Measurements from ENCODE around the gene KIF7.

Gene KIF7

GRCh38 chr15:89632563-89633430 lies 22.5 kb downstream of the KIF7 start:
- H3K4me3 ChIP-seq (ENCODE audit: low read depth in 1 of 2, low read length in 2 of 2) = no peak overlapping the region
- no peak overlapping the region for H3K9ac ChIP-seq (ENCODE audit: low read depth in 1 of 2, low read length in 2 of 2)
- no peak overlapping the region for H3K27ac ChIP-seq (ENCODE audit: low read depth, low read length)
- no peaks in the 10 kb centered on the region for H3K4me1 ChIP-seq (ENCODE audit: control insufficient read depth in 1 of 2, insufficient read depth in 2 of 2, low read length in 2 of 2)
- H3K36me3 ChIP-seq (ENCODE audit: control insufficient read depth in 1 of 2, insufficient read depth in 2 of 2, low read length in 2 of 2) = peaks cover 5 to 26% of the 10 kb centered on the region in 2 donors
- no peaks in the 10 kb centered on the region for H3K9me3 ChIP-seq (ENCODE audit: control insufficient read depth in 1 of 2, low read length in 2 of 2)
- no peaks in the 10 kb centered on the region for H3K27me3 ChIP-seq (ENCODE audit: control insufficient read depth in 1 of 2, insufficient read depth in 2 of 2, low read length in 2 of 2)

DNA sequence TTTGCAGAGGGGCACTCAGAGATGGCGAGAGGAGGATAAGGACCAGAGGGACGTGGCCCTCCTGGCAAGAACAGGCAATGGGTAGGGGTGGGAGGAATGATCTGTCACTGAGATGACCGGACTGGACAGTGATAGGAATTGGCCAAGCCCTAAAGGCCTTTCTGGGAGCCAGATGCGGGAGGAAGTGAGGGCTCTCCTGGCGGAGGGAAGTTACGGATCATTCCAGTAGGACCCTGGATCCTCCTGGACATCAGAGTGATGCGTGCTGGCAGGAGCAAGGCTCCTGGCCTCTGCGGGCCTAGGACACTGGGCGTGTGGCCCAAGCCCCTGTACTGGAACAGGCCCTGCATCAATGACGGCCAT lies 23.4 kb downstream of the KIF7 start:
- Histone ChIP-seq H3K36me3 (ENCODE audit: control insufficient read depth in 1 of 2, insufficient read depth in 2 of 2, low read length in 2 of 2) (peaks cover 5 to 34% of the 10 kb centered on the region in 2 donors), H3K9ac (ENCODE audit: low read depth in 1 of 2, low read length in 2 of 2) (no peak overlapping the region), H3K4me3 (ENCODE audit: low read depth in 1 of 2, low read length in 2 of 2) (no peak overlapping the region), H3K9me3 (ENCODE audit: control insufficient read depth in 1 of 2, low read length in 2 of 2) (no peaks in the 10 kb centered on the region), H3K4me1 (ENCODE audit: control insufficient read depth in 1 of 2, insufficient read depth in 2 of 2, low read length in 2 of 2) (no peaks in the 10 kb centered on the region), H3K27me3 (ENCODE audit: control insufficient read depth in 1 of 2, insufficient read depth in 2 of 2, low read length in 2 of 2) (no peaks in the 10 kb centered on the region), H3K27ac (ENCODE audit: low read depth, low read length) (no peak overlapping the region)

GRCh38 chr15:89630974-89631901 lies 24.0 kb downstream of the KIF7 start:
- H3K9me3 ChIP-seq (ENCODE audit: control insufficient read depth in 1 of 2, low read length in 2 of 2) = no peaks in the 10 kb centered on the region
- H3K4me3 ChIP-seq (ENCODE audit: low read depth in 1 of 2, low read length in 2 of 2) = no peak overlapping the region
- H3K9ac ChIP-seq (ENCODE audit: low read depth in 1 of 2, low read length in 2 of 2) = no peak overlapping the region
- no peaks in the 10 kb centered on the region for H3K27me3 ChIP-seq (ENCODE audit: control insufficient read depth in 1 of 2, insufficient read depth in 2 of 2, low read length in 2 of 2)
- H3K36me3 ChIP-seq (ENCODE audit: control insufficient read depth in 1 of 2, insufficient read depth in 2 of 2, low read length in 2 of 2) = peaks cover 5 to 41% of the 10 kb centered on the region in 2 donors
- no peaks in the 10 kb centered on the region for H3K4me1 ChIP-seq (ENCODE audit: control insufficient read depth in 1 of 2, insufficient read depth in 2 of 2, low read length in 2 of 2)
- no peak overlapping the region for H3K27ac ChIP-seq (ENCODE audit: low read depth, low read length)

DNA sequence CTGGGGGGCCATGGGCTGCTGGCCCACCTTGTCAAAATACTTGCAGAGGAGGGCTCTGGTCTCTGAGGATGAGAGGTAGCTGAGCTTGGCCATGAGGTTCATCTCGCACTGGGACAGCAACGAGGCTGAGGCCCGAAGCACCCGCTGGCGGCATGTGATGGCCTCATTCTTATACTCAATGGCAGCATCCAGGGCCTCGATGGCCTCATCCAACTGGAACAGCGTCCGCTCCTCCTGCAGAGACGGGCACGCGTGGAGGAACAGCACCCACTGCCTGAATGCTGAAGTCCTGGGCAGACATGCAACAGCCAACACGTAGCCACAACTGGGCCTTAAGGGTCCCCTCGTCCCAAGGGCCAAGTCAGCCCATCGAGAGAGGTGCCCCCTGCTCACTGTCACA lies 25.0 kb downstream of the KIF7 start:
- H3K9ac ChIP-seq (ENCODE audit: low read depth in 1 of 2, low read length in 2 of 2) = no peak overlapping the region
- no peaks in the 10 kb centered on the region for H3K4me1 ChIP-seq (ENCODE audit: control insufficient read depth in 1 of 2, insufficient read depth in 2 of 2, low read length in 2 of 2)
- H3K27me3 ChIP-seq (ENCODE audit: control insufficient read depth in 1 of 2, insufficient read depth in 2 of 2, low read length in 2 of 2) = no peaks in the 10 kb centered on the region
- H3K4me3 ChIP-seq (ENCODE audit: low read depth in 1 of 2, low read length in 2 of 2) = no peak overlapping the region
- H3K9me3 ChIP-seq (ENCODE audit: control insufficient read depth in 1 of 2, low read length in 2 of 2) = no peaks in the 10 kb centered on the region
- peaks cover 5 to 51% of the 10 kb centered on the region in 2 donors for H3K36me3 ChIP-seq (ENCODE audit: control insufficient read depth in 1 of 2, insufficient read depth in 2 of 2, low read length in 2 of 2)
- no peak overlapping the region for H3K27ac ChIP-seq (ENCODE audit: low read depth, low read length)

DNA sequence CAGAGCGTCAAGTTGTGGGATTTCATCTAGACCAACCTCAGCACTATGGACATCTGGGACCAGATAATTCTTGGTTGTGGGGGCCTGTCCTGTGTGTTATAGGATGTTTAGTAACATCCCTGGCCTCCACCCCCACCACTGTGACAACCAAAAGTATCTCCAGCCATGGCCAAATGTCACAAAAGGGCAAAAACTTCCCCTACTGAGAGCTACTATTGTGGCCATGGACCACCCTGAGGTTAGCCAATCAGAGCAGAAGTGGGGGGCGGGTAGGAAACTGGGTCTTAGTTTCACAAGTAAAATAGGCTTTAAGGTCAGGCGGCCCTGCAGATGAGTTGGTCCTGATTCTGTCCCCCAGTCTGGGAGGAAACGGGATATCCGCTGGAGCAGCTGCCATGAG lies 25.4 kb downstream of the KIF7 start:
- Histone ChIP-seq H3K9ac (ENCODE audit: low read depth in 1 of 2, low read length in 2 of 2) (no peak overlapping the region), H3K36me3 (ENCODE audit: control insufficient read depth in 1 of 2, insufficient read depth in 2 of 2, low read length in 2 of 2) (peaks cover 5 to 53% of the 10 kb centered on the region in 2 donors), H3K9me3 (ENCODE audit: control insufficient read depth in 1 of 2, low read length in 2 of 2) (no peaks in the 10 kb centered on the region), H3K27ac (ENCODE audit: low read depth, low read length) (no peak overlapping the region), H3K27me3 (ENCODE audit: control insufficient read depth in 1 of 2, insufficient read depth in 2 of 2, low read length in 2 of 2) (no peaks in the 10 kb centered on the region), H3K4me3 (ENCODE audit: low read depth in 1 of 2, low read length in 2 of 2) (no peak overlapping the region), H3K4me1 (ENCODE audit: control insufficient read depth in 1 of 2, insufficient read depth in 2 of 2, low read length in 2 of 2) (no peaks in the 10 kb centered on the region)

DNA sequence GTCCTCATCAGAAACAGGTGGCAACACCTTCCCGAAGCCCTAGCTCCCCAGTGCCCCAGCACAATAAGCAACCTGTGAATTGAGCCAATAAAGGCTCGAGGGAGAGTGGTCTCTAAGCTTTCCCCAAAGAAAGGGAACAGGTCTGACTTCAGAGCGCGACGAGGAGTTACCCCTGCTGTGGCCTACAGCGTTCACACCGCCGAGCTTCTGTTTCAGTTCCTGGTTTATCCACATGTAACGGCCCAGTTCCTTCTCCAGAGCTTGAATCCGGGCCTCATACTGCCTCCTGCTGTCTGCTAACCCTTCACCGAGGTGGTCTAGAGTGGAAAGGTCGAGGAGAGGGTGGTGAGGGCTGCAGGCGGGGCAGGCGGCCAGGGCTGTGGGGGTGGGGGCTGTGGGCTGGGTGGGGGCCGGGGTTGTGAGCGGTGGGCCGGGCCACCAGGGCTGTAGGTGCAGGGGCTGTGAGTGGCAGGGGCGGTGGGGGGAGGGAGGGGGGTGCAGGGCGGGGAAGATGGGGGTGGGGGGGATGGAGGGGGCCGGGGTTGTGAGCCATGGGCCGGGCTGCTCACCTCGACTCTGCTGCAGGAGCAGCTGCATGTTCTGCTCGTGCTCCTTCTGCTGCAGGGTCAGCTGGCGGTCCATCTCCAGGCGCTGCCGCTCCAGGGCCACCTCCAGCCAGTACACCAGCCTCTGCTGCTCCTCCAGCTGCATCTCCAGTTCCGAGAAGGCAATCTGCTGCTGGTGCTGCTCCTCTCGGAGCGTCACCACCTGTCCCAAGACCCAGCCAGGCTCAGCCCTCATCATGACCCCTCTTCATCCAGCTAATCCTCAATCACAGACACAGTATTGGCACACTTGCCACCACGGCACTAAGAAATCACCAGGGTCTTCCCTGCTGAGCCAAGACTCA lies 26.2 kb downstream of the KIF7 start:
- H3K36me3 ChIP-seq (ENCODE audit: control insufficient read depth in 1 of 2, insufficient read depth in 2 of 2, low read length in 2 of 2) = peaks cover 12 to 60% of the 10 kb centered on the region in 2 donors

GRCh38 chr15:89628301-89628700 lies 27.0 kb downstream of the KIF7 start:
- Histone ChIP-seq H3K36me3 (ENCODE audit: control insufficient read depth in 1 of 2, insufficient read depth in 2 of 2, low read length in 2 of 2) (peaks cover 12 to 65% of the 10 kb centered on the region in 2 donors), H3K27ac (ENCODE audit: low read depth, low read length) (no peak overlapping the region), H3K9ac (ENCODE audit: low read depth in 1 of 2, low read length in 2 of 2) (no peak overlapping the region), H3K4me3 (ENCODE audit: low read depth in 1 of 2, low read length in 2 of 2) (no peak overlapping the region), H3K4me1 (ENCODE audit: control insufficient read depth in 1 of 2, insufficient read depth in 2 of 2, low read length in 2 of 2) (no peaks in the 10 kb centered on the region), H3K9me3 (ENCODE audit: control insufficient read depth in 1 of 2, low read length in 2 of 2) (no peaks in the 10 kb centered on the region), H3K27me3 (ENCODE audit: control insufficient read depth in 1 of 2, insufficient read depth in 2 of 2, low read length in 2 of 2) (no peaks in the 10 kb centered on the region)

More for the DNA sequence above, 26.2 kb downstream of the KIF7 start:
- Histone ChIP-seq H3K27me3 (ENCODE audit: control insufficient read depth in 1 of 2, insufficient read depth in 2 of 2, low read length in 2 of 2) (no peaks in the 10 kb centered on the region), H3K9ac (ENCODE audit: low read depth in 1 of 2, low read length in 2 of 2) (no peak overlapping the region), H3K9me3 (ENCODE audit: control insufficient read depth in 1 of 2, low read length in 2 of 2) (no peaks in the 10 kb centered on the region), H3K4me1 (ENCODE audit: control insufficient read depth in 1 of 2, insufficient read depth in 2 of 2, low read length in 2 of 2) (no peaks in the 10 kb centered on the region), H3K27ac (ENCODE audit: low read depth, low read length) (no peak overlapping the region), H3K4me3 (ENCODE audit: low read depth in 1 of 2, low read length in 2 of 2) (no peak overlapping the region)

- Histone ChIP-seq H3K36me3 (ENCODE audit: control insufficient read depth in 1 of 2, insufficient read depth in 2 of 2, low read length in 2 of 2) (peaks cover 10 to 68% of the 10 kb centered on the region in 2 donors), H3K27ac (ENCODE audit: low read depth, low read length) (no peak overlapping the region), H3K4me1 (ENCODE audit: control insufficient read depth in 1 of 2, insufficient read depth in 2 of 2, low read length in 2 of 2) (no peaks in the 10 kb centered on the region), H3K4me3 (ENCODE audit: low read depth in 1 of 2, low read length in 2 of 2) (no peak overlapping the region), H3K9ac (ENCODE audit: low read depth in 1 of 2, low read length in 2 of 2) (no peak overlapping the region), H3K27me3 (ENCODE audit: control insufficient read depth in 1 of 2, insufficient read depth in 2 of 2, low read length in 2 of 2) (no peaks in the 10 kb centered on the region), H3K9me3 (ENCODE audit: control insufficient read depth in 1 of 2, low read length in 2 of 2) (no peaks in the 10 kb centered on the region)
These were observed 27.9 kb downstream of the KIF7 start for GRCh38 chr15:89627256-89627970.

GRCh38 chr15:89625716-89626115 lies 29.6 kb downstream of the KIF7 start:
- Histone ChIP-seq H3K9ac (ENCODE audit: low read depth in 1 of 2, low read length in 2 of 2) (no peak overlapping the region), H3K4me1 (ENCODE audit: control insufficient read depth in 1 of 2, insufficient read depth in 2 of 2, low read length in 2 of 2) (no peaks in the 10 kb centered on the region), H3K4me3 (ENCODE audit: low read depth in 1 of 2, low read length in 2 of 2) (no peak overlapping the region), H3K27ac (ENCODE audit: low read depth, low read length) (no peak overlapping the region), H3K9me3 (ENCODE audit: control insufficient read depth in 1 of 2, low read length in 2 of 2) (no peaks in the 10 kb centered on the region), H3K27me3 (ENCODE audit: control insufficient read depth in 1 of 2, insufficient read depth in 2 of 2, low read length in 2 of 2) (no peaks in the 10 kb centered on the region), H3K36me3 (ENCODE audit: control insufficient read depth in 1 of 2, insufficient read depth in 2 of 2, low read length in 2 of 2) (peaks cover 7 to 63% of the 10 kb centered on the region in 2 donors)
